Caki2 (cell line): Measurements from ENCODE around the gene COL13A1. TPM values are rescaled to one million over a fixed set of nuclear protein-coding genes. Genes with fewer than 3 reads are reported as not detected.

ENCODE experiments used
- DNase-seq: peaks from one replicate; pipeline ENCODE4 v3.0.0-alpha.2; 2015; ENCODE audit warnings: low read depth
- in situ Hi-C: cut with HindIII; loops from 2 replicates; pipeline ENCODE4 v1.10.0; 2016; ENCODE audit warnings: low sequenced_read_pairs, low pct_unique_long_range_greater_than_20kb, mixed read lengths
- total RNA-seq: library from RNA; depleted of rRNA; stranded (reverse); fragments of >200 nt; shearing (Covaris generic); gene quantifications from 2 replicates; pipeline ENCODE4 v1.2.3, GENCODE V29; 2014; ENCODE audit warnings: low replicate concordance

Gene COL13A1
- total RNA-seq, 1 experiment from 2014 or later, result not detected

DNA sequence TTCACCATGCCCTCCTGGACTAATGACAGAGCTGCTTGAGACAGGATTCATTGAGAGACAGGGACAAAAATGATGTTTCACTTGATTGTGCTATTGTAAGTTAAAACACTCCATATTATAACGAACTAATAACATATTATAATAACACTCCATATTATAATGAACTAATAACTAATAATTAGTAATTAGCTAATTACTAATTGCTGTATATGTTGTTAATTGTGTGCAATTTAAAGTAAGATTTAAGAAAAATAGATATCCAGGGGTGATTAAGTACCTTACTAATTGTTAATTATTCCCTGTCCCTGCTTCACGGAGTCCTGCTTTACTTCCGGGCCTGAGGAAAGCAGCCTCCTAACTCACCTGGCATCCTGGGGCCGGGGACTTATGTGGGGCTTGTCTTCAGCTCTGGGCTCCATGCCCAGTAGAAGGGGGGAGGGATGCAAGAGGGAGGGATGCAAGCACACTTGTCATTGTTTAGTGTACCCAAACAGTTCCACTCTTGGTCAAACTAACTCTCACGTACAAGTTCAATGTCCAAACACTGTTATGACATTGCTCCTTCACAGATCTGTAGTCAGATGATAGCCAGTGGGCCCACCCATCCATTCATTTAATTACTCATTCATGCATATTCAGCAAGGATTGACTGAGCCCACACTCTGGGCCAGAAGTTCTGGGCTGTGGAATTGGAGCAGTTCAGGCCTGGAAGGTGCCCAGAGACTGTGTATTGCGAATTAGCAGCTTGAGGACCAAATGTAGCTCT lies 53.8 kb downstream of the COL13A1 start:
- DNase-seq, result no peak
- in situ Hi-C loops, result no loop called here

DNA sequence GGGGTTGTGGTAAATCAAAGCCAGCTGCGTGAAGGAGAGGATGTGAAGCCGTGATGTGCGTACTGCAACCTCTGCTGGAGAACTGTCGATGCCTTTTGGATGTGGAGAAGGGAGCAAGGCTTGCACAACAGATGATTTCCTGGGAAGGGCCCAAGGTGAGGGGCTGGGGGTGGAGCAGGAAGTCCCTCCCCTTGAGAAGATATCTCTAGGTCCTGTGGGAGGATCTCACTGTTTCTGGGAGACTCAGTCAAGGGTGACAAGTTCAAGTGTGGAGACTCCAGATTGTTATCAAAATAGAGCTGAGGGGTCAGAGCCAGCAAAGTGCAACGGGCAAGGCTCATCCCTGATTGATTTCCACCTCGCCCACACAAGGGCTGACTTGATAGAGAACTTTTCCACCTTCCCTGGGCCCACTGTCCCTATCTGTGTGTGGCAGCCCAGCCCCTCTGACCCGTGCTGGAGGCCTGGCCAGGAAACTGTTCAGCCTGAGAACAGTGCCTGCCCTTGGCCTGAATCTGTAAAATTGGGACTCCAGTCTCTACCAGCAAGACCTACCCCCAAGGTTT lies 55.0 kb downstream of the COL13A1 start:
- no peak for DNase-seq
- in situ Hi-C loops, result no loop called here

DNA sequence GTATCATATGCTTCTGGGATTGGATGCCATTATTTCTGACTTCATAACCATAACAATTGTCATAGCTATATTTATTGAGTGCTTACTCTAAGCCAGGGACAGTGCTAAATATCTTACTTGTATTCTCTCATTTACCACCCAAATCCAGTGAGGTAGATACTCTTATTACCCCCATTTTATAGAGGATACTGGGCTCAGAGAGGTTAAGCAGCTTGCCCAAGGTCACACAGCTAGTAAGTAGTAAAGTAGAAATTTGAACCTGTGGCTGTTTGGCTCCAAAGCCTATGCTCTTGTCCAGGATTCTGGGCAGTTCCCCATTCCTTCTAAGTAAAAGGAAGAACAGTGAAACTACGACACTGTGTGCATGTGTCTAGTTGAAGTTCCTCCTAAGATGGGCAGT lies 56.5 kb downstream of the COL13A1 start:
- in situ Hi-C loops, result no loop called here
- DNase-seq, result no peak

DNA sequence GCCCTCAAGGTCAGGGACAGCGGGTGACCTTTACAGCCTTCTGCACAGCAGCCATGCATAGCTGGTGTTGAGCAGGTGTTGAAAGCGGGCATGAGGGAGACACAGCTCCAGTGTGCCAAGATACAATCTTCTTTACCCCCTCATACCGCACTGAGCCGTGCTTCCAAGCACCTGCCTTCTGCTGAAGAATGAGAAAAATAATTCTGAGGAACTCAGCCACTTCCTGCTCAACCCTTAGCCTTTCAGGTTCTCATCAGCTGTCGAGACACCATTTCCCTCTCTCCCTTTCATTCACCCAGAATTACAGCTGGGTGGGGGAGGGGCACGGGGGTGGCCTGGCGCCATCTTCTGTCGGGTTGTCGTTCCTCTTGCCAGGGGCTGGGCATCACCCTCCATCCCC lies 58.6 kb downstream of the COL13A1 start:
- in situ Hi-C loops, result no loop called here

DNA sequence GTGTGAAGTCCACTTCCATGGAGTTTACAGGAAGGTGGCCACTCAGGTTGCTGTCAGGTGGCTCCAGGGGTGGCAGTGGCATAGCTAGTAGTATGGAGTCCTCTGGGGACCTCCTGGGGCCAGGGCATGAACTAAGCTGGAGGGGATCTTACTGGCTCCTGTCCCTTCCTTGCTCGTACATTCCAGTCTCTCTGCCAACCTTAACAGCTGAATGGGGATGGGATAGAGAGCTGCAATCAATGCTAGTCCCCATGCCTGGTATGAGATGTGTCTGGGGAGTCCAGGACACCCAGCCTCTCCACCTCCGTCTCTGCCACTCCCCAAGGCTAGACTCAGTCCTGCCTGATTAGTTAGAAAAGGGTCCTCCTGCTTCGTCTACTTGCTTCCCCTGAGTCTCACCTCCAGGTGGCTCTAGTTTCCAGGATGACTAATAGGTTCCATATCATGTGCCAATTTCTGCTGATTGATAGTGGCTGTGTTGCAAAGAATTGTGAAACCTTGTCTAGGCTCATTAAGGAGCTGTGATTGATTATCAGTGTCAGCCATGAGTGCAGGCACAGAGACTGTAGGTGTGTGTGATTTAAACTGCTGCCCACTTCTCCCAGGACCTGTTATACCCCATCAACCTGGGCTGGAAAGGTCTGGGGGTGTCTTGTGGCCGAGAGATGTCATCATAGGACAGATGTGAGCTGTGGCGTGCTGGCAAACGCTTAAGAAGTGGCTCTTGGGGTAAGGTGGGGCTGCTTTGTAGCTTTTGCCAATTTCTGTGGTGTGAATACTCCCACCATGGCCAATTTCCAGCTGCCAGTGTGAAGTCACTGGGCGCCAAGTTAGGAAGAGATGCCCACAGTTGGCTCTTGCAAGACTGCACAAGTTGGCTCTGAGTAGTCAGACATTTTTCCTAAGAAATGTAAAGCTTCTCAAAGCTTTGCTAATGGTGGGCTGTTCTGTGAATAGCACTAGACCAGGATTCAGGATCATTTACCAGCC lies 59.8 kb downstream of the COL13A1 start:
- in situ Hi-C loops, result no loop called here
- DNase-seq, result peak; percentile 65

More for the DNA sequence above, 58.6 kb downstream of the COL13A1 start:
- DNase-seq, result no peak

DNA sequence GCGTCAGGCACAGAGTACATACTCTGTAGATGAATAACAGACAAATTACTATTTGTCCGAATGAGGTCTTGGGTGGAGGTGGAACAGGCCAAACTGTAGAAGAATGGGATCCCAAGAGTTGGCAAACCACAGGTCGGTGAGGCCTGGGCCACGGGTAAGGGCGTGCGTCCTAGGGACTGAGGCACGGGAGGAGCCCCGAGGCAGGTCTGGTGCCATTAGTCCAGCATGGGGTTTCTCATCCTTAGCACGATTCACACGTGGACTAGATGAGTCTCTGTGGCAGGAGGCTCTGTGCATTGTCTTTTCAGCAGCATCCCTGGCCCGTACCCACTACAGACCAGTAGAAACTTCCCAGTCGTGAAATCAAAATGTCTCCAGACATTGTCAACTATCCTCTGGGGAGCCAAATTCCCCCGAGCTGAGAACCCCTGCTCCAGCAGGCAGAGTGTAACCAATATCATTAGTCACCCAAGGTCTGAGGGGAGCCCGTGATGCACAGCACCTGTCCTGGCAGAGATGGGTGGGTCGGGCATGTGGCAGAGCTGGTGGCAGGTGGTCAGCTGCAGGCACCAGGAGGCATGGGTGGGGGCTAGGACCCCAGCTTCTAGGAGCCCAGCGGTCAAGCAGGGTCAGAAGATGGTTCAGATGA lies 61.3 kb downstream of the COL13A1 start:
- in situ Hi-C loops, result no loop called here
- no peak for DNase-seq

DNA sequence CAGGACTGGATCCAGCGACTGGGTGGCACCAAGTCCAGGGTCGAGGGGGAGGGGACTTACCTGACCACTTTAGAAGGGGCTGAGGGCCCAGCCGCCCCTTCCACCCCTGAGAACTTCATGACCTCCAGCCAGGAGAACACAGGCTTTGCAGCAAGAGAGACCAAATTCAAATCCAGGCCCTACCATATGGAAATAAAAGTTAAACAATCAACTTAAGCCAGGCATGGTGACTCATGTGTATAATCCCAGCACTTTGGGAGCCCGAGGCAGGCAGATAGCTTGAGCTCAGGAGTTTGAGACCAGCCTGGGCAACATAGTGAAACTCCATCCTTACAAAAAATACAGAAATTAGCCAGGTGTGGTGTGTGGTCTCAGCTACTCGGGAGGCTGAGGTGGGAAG lies 61.9 kb downstream of the COL13A1 start:
- DNase-seq, result no peak

DNA sequence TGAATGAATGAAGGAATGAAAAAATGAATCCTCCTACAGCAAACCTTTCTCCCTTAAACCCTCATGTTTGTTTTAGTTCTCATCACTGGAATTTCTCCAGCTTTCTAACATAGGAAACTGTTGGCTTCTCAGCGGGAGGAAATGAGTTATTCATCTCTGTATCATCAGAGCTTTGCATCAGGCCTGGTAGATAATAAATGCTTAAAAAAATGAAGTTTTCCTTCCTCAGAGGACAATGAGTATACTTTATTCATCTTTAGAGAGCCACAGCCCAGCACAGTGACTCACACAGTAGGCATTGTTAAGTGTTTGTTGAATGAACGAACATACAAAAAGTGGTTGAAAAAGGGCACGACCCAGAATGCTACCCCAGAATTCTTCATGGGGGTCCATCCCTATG lies 62.6 kb downstream of the COL13A1 start:
- peak; percentile 35 for DNase-seq
- in situ Hi-C loops, result no loop called here

More for the DNA sequence above, 61.9 kb downstream of the COL13A1 start:
- in situ Hi-C loops, result no loop called here

DNA sequence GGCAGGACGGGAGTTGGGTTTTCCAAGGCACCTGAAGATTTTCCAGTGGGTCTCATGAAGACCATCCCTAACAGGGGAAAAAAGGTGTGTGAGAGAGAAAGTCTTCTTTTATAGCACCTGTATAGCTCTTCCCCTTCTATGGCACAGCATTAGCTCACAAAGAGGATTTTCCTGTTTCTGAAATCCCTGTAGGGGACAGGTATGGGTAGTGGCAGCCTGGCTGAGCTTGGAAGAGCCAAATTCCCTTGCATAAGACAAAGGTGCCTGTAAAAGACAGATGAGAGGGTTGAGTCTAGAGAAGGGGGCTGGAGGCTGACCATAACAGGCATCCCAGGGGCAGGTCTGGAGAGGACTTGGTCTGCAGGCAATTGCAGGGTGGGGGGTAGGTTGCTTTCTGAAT lies 63.7 kb downstream of the COL13A1 start:
- no peak for DNase-seq
- in situ Hi-C loops, result no loop called here

DNA sequence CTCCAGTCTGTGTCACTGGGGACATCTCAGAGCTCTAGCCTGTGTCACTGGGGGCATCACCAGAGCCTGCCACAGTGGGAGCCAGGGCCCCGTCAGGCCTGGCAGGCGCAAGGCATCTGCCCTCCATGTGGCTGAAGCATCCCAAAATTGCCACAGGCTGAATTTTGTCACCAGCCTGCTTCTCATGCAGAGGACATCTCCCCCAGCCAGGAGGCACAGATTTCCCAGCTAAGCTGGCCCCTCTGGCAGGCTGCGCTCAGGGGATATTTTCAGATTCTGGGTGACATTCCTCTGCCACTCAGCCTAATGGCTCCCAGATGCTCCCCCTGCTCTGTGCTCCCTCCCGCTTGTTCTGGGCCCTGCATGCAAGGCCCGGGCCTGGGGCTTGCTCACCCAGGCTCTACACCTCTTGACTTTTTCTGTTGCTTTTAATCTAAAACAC lies 64.6 kb downstream of the COL13A1 start:
- no peak for DNase-seq
- in situ Hi-C loops, result no loop called here

DNA sequence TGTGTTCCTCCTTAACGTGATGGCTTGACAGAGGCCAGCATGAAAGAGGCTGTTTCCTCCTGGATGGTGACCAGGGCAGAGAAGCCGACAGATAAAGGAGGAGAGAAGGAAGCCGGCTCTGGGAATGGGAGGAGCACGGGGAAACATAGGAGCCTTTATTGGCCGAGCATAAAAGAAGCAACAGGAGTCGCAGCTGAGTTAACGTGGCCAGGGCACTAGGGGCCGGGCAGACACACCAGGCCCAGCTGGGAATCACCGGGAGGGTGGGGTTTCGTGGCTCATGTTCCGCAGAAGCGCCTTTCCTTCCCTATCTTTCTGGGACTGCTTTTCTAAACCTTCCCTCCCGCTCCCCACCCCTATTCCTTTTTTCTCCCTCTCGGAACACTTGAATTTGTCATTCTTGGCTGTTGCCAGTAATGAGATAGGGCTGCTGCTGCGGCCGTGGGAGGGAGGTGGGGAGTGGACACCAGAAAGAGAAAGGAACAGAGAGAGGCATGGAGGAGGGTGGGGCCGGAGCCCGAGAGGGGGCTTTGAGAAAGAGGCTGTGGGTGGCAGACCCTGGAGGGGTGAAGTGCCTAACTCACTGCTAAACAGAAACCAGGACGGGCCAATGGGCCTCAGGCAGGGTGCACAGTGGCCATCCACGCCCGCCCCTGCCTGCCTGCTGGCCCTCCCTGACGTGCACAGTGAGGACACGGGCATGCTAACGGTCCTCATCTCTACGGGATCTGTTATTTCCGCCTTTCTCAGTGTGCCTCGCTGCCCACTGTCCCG lies 65.2 kb downstream of the COL13A1 start:
- peak; percentile 21 for DNase-seq
- in situ Hi-C loops, result no loop called here

DNA sequence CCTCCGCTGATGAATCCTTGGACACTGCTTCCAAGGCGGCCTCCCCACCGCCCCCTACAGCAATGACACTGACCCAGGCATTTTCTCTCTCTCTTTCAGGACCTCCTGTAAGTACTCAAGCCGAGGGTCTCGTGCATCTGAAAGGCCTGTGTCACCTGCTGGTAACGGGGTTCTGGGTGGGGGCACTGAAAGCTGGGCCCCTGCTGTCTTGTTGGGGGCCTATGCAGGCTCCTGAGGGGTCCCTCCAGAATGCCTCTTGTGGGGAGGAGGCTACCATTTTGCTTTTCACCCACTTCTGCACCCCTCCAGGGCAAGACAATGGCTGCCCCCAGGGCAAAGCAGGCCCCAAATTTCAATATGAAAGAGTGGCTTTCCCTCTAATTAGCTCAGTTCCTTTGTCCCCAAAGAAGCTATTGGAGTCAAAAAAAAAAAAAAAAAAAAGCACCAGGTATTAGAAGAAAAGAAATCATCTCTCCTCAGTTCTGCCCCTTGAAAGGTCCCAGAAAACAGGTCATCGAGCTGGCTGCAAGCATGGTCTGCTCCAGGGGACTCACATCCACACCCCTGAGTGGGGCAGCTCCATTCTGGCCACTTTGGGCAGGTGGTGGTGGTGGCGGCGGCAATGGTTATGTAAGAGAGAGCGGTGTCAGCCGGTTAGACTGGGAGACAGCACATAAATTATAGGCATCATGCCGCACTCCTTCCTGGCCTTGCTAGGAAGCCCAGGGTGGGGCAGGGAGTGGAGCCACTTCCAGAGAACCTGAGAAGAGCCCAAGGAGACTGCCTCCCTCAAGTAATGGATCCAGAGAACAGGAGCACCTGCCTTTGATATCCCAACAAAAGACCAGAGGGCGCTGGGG lies 66.2 kb downstream of the COL13A1 start:
- in situ Hi-C loops, result no loop called here
- DNase-seq, result no peak

DNA sequence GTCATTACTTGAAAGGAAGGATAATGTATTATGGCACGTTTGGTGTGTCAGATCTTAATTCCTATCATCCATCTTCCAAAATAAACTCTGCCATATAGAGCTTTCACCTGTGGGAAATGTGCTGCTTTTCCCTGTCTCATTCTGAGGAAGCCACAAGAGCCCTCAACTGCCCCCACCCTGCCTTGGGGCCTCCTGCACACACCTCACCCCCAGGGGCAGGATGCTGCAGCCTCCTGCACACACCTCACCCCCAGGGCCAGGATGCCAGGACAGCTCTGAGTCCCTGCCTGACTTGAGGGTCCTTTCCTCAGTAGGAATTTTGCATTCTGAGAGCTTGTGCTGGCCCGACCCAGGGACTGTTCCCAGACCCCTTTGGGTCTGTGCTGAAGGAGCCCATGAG lies 67.1 kb downstream of the COL13A1 start:
- in situ Hi-C loops, result no loop called here
- DNase-seq, result no peak

DNA sequence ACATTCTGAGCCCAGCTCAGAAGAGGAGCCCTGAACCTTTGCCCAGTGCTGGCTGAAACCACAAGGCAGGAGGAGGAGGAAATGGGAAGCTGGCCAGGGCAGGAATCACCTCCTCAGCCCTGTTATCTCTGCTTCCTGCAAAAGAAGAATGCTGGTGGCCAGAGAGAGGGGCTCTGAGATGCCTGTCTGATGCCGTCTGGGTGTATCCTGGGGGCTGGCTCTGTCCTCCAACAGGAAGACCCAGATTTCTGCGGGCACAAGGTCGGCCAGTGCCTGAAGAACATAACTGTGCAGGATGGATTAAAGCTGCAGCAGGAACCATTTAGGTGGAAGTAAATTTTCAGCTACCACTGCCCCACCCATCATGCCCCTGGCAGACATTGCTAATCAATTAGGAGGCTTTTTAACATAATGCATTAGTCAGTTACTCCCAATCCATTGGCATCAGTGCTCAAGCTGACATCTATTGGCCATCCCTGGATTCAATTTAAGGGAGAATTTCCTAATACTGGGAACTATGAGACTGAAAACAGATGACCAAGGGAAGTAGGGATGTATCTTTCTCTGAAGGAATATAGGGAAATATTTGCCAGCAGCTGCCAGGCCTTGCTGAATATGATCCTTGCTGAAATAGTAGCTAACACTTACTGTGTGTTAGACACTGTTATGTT lies 67.7 kb downstream of the COL13A1 start:
- in situ Hi-C loops, result no loop called here
- DNase-seq, result no peak

DNA sequence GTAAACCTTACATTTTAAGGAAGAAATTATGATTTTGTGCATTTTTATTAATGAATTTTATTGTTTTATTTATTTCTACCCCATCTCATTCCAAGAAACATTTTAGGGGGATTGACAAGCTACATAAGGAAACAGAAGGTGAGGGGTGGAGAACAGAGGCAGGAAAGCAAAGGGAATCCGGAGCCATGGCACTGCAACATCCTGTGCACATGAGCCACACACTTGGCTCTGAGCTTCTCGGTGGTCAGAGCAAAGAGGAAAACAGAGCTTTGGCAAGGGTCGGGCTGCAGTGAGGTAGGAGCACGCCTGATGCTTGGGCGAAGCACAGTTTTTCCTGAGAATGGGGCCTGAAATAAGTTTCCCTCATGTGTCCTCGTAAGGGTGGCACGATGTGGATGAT lies 68.9 kb downstream of the COL13A1 start:
- in situ Hi-C loops, result no loop called here
- DNase-seq, result no peak

DNA sequence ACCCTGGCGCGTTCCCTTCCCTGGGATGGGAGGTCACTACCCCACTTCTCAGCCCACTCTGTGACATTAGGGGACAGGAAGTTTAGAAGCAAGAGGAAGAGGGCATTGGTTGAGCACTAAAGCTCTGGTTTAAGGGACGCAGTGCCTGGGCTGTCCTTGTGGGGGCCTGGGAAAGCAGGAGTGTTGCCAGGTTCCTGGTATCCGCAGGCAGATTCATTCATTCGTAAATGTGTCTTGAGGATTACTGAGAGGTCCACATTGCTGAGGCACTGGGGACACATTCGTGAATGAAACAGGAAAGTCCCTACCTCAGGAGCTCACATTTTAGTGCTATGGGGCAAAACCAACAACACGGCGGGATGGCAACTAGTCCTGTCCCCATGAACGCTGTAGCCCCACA lies 69.4 kb downstream of the COL13A1 start:
- in situ Hi-C loops, result no loop called here
- DNase-seq, result no peak
